Upper lobe of right lung (tissue), 1 donor: ENCODE results near the gene SUN2. TPM values are rescaled to one million over a fixed set of nuclear protein-coding genes. Genes with fewer than 3 reads are reported as not detected.

Source experiments
- ATAC-seq: fragments of 200-7000 bp; cut with Tn5 transposase; one replicate; pipeline ENCODE4 v1.9.1; 2020; ENCODE audit warnings: mild to moderate bottlenecking, moderate library complexity
- DNase-seq: peaks from one replicate; pipeline ENCODE4 v3.0.0-alpha.2; 2020
- H3K27ac ChIP-seq: fragments of 200-600 bp; one replicate; pipeline ENCODE4 v1.8.0; 2022
- H3K27me3 ChIP-seq: fragments of 200-600 bp; one replicate; pipeline ENCODE4 v1.8.0; 2022; ENCODE audit warnings: mild to moderate bottlenecking
- H3K36me3 ChIP-seq: fragments of 200-600 bp; one replicate; pipeline ENCODE4 v1.8.0; 2022
- H3K4me1 ChIP-seq: fragments of 200-600 bp; one replicate; pipeline ENCODE4 v1.8.0; 2022
- H3K4me3 ChIP-seq: fragments of 200-600 bp; one replicate; pipeline ENCODE4 v1.8.0; 2022; ENCODE audit warnings: mild to moderate bottlenecking
- H3K9me3 ChIP-seq: fragments of 200-600 bp; one replicate; pipeline ENCODE4 v1.8.0; 2022
- intact Hi-C: fragments of 100-400 bp; cut with DNase I; formaldehyde crosslinking; loops from one replicate; pipeline ENCODE4 v1.11.0; 2022
- total RNA-seq: library from RNA; stranded (reverse); fragmentation: NEBNext Ultra II Directional; extraction: Animal tissue kit (Norgen Biotek cat#: 25700); gene quantifications from one replicate; pipeline ENCODE4 v1.2.1, GENCODE V29; 2021
- TF ChIP-seq, protein P1 (sequence below): fragments of 200-600 bp; IDR thresholded peaks from one replicate; pipeline ENCODE4 v1.8.0; 2022; ENCODE audit warnings: antibody characterized with exemption
- donor health status: DM: no; HTN: yes; CAD: no; lungs with severe emphysema.

The SUN2 gene
- total RNA-seq, 1 donor from 2014 or later, result 242 TPM

- Histone ChIP-seq H3K9me3 (no peaks in the 10 kb centered on the region), H3K36me3 (peaks cover 100% of the 10 kb centered on the region), H3K4me1 (no peaks in the 10 kb centered on the region), H3K27me3 (no peaks in the 10 kb centered on the region), H3K27ac (no peak overlapping the region), H3K4me3 (no peak overlapping the region)
- ATAC-seq (no peak), DNase-seq (no peak)
- TF ChIP-seq, protein P1, sequence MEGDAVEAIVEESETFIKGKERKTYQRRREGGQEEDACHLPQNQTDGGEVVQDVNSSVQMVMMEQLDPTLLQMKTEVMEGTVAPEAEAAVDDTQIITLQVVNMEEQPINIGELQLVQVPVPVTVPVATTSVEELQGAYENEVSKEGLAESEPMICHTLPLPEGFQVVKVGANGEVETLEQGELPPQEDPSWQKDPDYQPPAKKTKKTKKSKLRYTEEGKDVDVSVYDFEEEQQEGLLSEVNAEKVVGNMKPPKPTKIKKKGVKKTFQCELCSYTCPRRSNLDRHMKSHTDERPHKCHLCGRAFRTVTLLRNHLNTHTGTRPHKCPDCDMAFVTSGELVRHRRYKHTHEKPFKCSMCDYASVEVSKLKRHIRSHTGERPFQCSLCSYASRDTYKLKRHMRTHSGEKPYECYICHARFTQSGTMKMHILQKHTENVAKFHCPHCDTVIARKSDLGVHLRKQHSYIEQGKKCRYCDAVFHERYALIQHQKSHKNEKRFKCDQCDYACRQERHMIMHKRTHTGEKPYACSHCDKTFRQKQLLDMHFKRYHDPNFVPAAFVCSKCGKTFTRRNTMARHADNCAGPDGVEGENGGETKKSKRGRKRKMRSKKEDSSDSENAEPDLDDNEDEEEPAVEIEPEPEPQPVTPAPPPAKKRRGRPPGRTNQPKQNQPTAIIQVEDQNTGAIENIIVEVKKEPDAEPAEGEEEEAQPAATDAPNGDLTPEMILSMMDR, result no peak
- intact Hi-C loops, result no loop called here
These were observed 15.6 kb downstream of the SUN2 start for GRCh38 chr22:38740116-38740723.

DNA sequence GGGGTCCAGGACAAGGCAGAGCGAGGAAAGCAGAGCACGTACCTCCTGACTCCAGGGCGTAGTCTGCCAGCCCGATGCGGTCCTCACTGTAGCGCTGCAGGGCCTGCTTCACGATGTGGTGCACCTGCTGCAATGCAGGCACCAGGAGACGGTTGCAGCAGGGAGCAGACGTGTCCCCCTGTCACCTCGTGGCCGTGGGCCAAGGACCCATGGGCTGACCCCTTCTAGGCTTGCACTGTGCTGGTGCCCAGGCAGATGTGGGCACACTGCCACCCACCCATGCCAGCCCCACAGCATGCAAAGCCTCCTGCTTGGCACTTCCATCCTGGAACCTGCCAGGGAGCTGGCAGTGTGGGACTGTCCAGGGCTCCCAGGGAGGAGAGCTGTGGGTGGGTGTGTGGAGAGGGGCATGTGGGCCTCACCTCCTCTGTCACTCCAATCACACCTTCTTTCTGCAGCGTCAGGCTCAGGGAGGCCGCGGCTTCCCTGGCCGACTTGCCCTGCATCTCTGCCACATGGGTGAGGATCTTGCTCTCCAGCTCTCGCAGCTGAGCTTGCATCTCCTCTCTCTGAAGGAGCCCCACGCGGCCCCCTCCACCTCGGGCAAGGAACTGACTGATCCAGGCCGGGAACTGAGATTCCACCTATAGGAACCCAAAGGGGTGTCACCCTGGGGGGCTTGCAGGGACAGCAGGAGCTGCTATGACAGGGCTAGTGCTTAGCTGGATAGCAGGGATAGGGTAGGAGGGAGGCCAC lies 16.3 kb downstream of the SUN2 start:
- no peak overlapping the region for H3K4me3 ChIP-seq
- intact Hi-C loops, result no loop called here
- peaks cover 2% of the 10 kb centered on the region for H3K4me1 ChIP-seq
- TF ChIP-seq, protein P1, result no peak
- ATAC-seq (no peak), DNase-seq (no peak)
- H3K9me3 ChIP-seq, result no peaks in the 10 kb centered on the region
- H3K27ac ChIP-seq, result no peak overlapping the region
- H3K36me3 ChIP-seq, result peaks cover 94% of the 10 kb centered on the region
- no peaks in the 10 kb centered on the region for H3K27me3 ChIP-seq

- DNase-seq (no peak), ATAC-seq (no peak)
- no peak overlapping the region for H3K27ac ChIP-seq
- H3K4me1 ChIP-seq, result peaks cover 7% of the 10 kb centered on the region
- H3K9me3 ChIP-seq, result no peaks in the 10 kb centered on the region
- H3K36me3 ChIP-seq, result peaks cover 85% of the 10 kb centered on the region
- no peaks in the 10 kb centered on the region for H3K27me3 ChIP-seq
- H3K4me3 ChIP-seq, result no peak overlapping the region
- intact Hi-C loops, result no loop called here
- TF ChIP-seq, protein P1, result no peak
These were observed 17.2 kb downstream of the SUN2 start for GRCh38 chr22:38738475-38739070.

DNA sequence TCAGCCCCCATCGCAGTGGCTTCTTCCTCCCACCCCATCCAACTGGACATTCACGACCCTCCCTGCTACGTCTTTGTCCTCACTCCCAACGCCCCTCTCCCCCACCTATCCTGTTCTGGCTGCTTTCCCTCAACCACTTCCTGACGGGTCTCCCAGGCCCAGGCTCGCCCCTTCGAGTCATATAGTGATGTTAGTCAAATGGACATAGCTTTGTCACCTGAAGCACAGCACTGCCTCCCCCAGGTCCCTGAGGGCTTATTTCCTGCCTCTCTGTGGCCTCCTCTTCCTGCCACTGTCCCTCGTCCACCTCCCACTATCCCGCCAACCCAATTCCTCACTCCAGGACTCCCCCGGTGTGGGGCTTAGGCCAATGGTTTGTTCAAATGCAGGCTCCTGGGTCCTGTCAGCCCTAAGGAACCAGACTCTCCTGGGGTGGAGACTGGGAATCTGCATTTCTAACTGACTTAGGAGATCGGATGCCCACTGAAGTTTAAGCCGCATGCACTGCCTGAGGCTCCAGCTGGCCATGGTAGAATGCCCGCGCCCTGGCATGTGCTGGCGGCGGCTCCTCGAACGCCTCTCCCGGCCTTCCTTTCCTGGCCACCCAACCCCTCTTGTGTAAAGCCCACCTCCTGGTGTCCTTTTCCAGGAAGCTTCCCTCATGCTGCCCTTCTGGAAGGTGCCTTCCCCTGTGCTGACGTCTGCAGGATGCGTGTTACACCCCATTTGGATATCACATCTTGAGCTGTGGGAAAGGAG lies 18.3 kb downstream of the SUN2 start:
- TF ChIP-seq, protein P1, result no peak
- Histone ChIP-seq H3K27me3 (no peaks in the 10 kb centered on the region), H3K36me3 (peaks cover 76% of the 10 kb centered on the region), H3K27ac (no peak overlapping the region), H3K4me1 (peaks cover 14% of the 10 kb centered on the region), H3K4me3 (no peak overlapping the region), H3K9me3 (no peaks in the 10 kb centered on the region)
- no peak for DNase-seq
- ATAC-seq, result no peak
- intact Hi-C loops, result no loop called here

DNA sequence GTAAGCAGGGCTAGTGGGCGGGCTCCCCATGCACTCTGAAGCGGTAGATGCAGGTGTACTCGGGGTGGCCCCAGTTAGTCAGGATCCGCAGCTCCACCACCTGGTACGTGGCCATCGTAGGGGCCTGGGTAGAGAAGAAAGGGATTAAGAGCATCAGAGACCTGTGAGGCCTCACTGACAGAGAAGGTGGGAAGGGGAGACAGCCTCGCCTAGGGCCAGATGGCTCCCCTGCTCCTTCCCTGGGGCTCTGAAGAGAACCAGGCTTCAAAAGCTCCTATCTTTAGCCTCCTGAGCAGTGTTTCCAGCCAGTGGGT lies 19.6 kb downstream of the SUN2 start:
- ATAC-seq (no peak), DNase-seq (no peak)
- H3K27ac ChIP-seq, result no peak overlapping the region
- TF ChIP-seq, protein P1, result no peak
- H3K27me3 ChIP-seq, result no peaks in the 10 kb centered on the region
- H3K4me1 ChIP-seq, result peaks cover 14% of the 10 kb centered on the region
- no peak overlapping the region for H3K4me3 ChIP-seq
- intact Hi-C loops, result no loop called here
- peaks cover 71% of the 10 kb centered on the region for H3K36me3 ChIP-seq
- no peaks in the 10 kb centered on the region for H3K9me3 ChIP-seq
